Stimulated activated CD8-positive, alpha-beta memory T cell treated with anti-CD3 and anti-CD28 coated beads, Interleukin-4, amount 100 ng/mL, for 1 hour (primary cell): ENCODE results near the gene ADAMTSL4.
A peak's percentile ranks its signal among the peaks of the same experiment; 100 is the strongest.

Source experiments
- DNase-seq, 2 donors: peaks; one replicate each; pipeline ENCODE4 v3.0.0-alpha.2; 2020; ENCODE audit warnings: low read depth in 2 of 2, low spot score in 1 of 2

ADAMTSL4 gene

GRCh38 chr1:150548632-150549495 lies at the start of gene ADAMTSL4:
ADAMTSL4 (plus strand) TSS chr1:150549408; CDS start chr1:150552289, 2,881 bp downstream.
- DNase-seq: no peak

- no peak for DNase-seq
Measured at GRCh38 chr1:150505431-150505830, 43.8 kb upstream of the ADAMTSL4 start.

- no peak for DNase-seq
Measured at GRCh38 chr1:150507912-150508864, 41.0 kb upstream of the ADAMTSL4 start, which contains the start of gene ECM1. ECM1 (plus strand) TSS chr1:150508109; CDS start chr1:150508210, 101 bp downstream.

- DNase-seq: no peak
Measured at GRCh38 chr1:150508982-150509381, 40.2 kb upstream of the ADAMTSL4 start.

- DNase-seq: no peak
Measured at GRCh38 chr1:150511551-150511950, 37.7 kb upstream of the ADAMTSL4 start.

GRCh38 chr1:150511985-150512660 lies 37.1 kb upstream of the ADAMTSL4 start:
- DNase-seq: no peak

GRCh38 chr1:150512846-150513245 lies 36.4 kb upstream of the ADAMTSL4 start:
- no peak for DNase-seq

- no peak for DNase-seq
Measured at GRCh38 chr1:150513351-150513791, 35.8 kb upstream of the ADAMTSL4 start.

- DNase-seq: no peak
Measured at GRCh38 chr1:150514260-150514659, 34.9 kb upstream of the ADAMTSL4 start.

GRCh38 chr1:150514913-150515327 lies 34.3 kb upstream of the ADAMTSL4 start:
- DNase-seq: no peak

- DNase-seq: peak; percentile 59 to 84
Measured at GRCh38 chr1:150515328-150516049, 33.7 kb upstream of the ADAMTSL4 start, which contains the start of gene FALEC. FALEC (plus strand) TSS chr1:150515752.

GRCh38 chr1:150516050-150516591 lies 33.1 kb upstream of the ADAMTSL4 start:
- no peak for DNase-seq

GRCh38 chr1:150516616-150517015 lies 32.6 kb upstream of the ADAMTSL4 start:
- no peak for DNase-seq

GRCh38 chr1:150521196-150521968 lies 27.8 kb upstream of the ADAMTSL4 start:
- DNase-seq: no peak

- no peak for DNase-seq
Measured at GRCh38 chr1:150525348-150525747, 23.9 kb upstream of the ADAMTSL4 start.

GRCh38 chr1:150528196-150528595 lies 21.0 kb upstream of the ADAMTSL4 start:
- no peak for DNase-seq

GRCh38 chr1:150529017-150529416 lies 20.2 kb upstream of the ADAMTSL4 start:
- no peak for DNase-seq

- DNase-seq: no peak
Measured at GRCh38 chr1:150530491-150531159, 18.6 kb upstream of the ADAMTSL4 start.

GRCh38 chr1:150532860-150533259 lies 16.3 kb upstream of the ADAMTSL4 start:
- DNase-seq: no peak
